HG03565 (cell line): ENCODE results near the gene ITPK1.
A peak's percentile ranks its signal among the peaks of the same experiment; 100 is the strongest.
"Not testable (repeated sequence)": the region's sequence is repeated elsewhere in the genome, so short reads cannot be mapped to it uniquely, and the experiment has no call there.

Experiments used
- ATAC-seq: cut with Tn5 transposase; IDR thresholded peaks from one replicate; pipeline ENCODE4 v1.9.1; 2021; ENCODE audit warnings: mild to moderate bottlenecking, moderate library complexity; ENCODE audit not compliant: unreplicated experiment

The ITPK1 gene

GRCh38 chr14:93115821-93116675 lies at the start of gene ITPK1:
TSS of gene ITPK1 (minus strand) at chr14:93115925. CDS start at chr14:93115163, 762 bp downstream.
- peak; percentile 29 for ATAC-seq

GRCh38 chr14:93163564-93163963 lies 47.8 kb upstream of the ITPK1 start:
- ATAC-seq: peak; percentile 53

GRCh38 chr14:93161411-93161940 lies 45.8 kb upstream of the ITPK1 start:
- no peak for ATAC-seq

- no peak for ATAC-seq
Observed at GRCh38 chr14:93160353-93160801, 44.7 kb upstream of the ITPK1 start.

GRCh38 chr14:93159625-93160352 lies 44.1 kb upstream of the ITPK1 start:
- not testable (repeated sequence) for ATAC-seq

GRCh38 chr14:93158349-93158748 lies 42.6 kb upstream of the ITPK1 start:
- not testable (repeated sequence) for ATAC-seq

GRCh38 chr14:93156693-93157369 lies 41.1 kb upstream of the ITPK1 start:
- no peak for ATAC-seq

- no peak for ATAC-seq
Observed at GRCh38 chr14:93155667-93156066, 39.9 kb upstream of the ITPK1 start.

GRCh38 chr14:93153121-93153520 lies 37.4 kb upstream of the ITPK1 start:
- no peak for ATAC-seq

GRCh38 chr14:93150227-93151208 lies 34.8 kb upstream of the ITPK1 start:
- ATAC-seq: no peak

- no peak for ATAC-seq
Observed at GRCh38 chr14:93148979-93149378, 33.3 kb upstream of the ITPK1 start.

- ATAC-seq: peak; percentile 77
Observed at GRCh38 chr14:93146119-93146518, 30.4 kb upstream of the ITPK1 start.

GRCh38 chr14:93142854-93143652 lies 27.3 kb upstream of the ITPK1 start:
- ATAC-seq: no peak

- no peak for ATAC-seq
Observed at GRCh38 chr14:93137864-93138263, 22.1 kb upstream of the ITPK1 start.

GRCh38 chr14:93136508-93136907 lies 20.8 kb upstream of the ITPK1 start:
- not testable (repeated sequence) for ATAC-seq

- ATAC-seq: no peak
Observed at GRCh38 chr14:93136009-93136408, 20.3 kb upstream of the ITPK1 start.

GRCh38 chr14:93135399-93135798 lies 19.7 kb upstream of the ITPK1 start:
- no peak for ATAC-seq

GRCh38 chr14:93133464-93133863 lies 17.7 kb upstream of the ITPK1 start:
- ATAC-seq: no peak

- no peak for ATAC-seq
Observed at GRCh38 chr14:93132472-93133065, 16.8 kb upstream of the ITPK1 start.
